Ishikawa (cell line): ENCODE results near the gene SSU72.
"Not testable (repeated sequence)": the region's sequence is repeated elsewhere in the genome, so short reads cannot be mapped to it uniquely, and the experiment has no call there.

Source experiments
- CEBPB ChIP-seq: IDR thresholded peaks from 2 replicates; pipeline ENCODE4 v1.6.1; 2012
- EGR1 ChIP-seq: IDR thresholded peaks from 2 replicates; pipeline ENCODE4 v1.6.1; 2012
- EP300 ChIP-seq: IDR thresholded peaks from 2 replicates; pipeline ENCODE4 v1.6.1; 2012; ENCODE audit warnings: borderline replicate concordance
- FOXM1 ChIP-seq: IDR thresholded peaks from 2 replicates; pipeline ENCODE4 v1.6.1; 2012; ENCODE audit warnings: low read depth, borderline replicate concordance
- MAX ChIP-seq: IDR thresholded peaks from 2 replicates; pipeline ENCODE4 v1.6.1; 2012
- NFIC ChIP-seq: IDR thresholded peaks from 2 replicates; pipeline ENCODE4 v1.6.1; 2012
- RAD21 ChIP-seq: IDR thresholded peaks from 2 replicates; pipeline ENCODE4 v1.6.1; 2012; ENCODE audit warnings: low read depth
- REST ChIP-seq: IDR thresholded peaks from 2 replicates; pipeline ENCODE4 v1.6.1; 2012; ENCODE audit warnings: low read depth, mild to moderate bottlenecking
- TAF1 ChIP-seq: IDR thresholded peaks from 2 replicates; pipeline ENCODE4 v1.6.1; 2012; ENCODE audit warnings: low read depth, mild to moderate bottlenecking
- TCF12 ChIP-seq: IDR thresholded peaks from 2 replicates; pipeline ENCODE4 v1.6.1; 2012; ENCODE audit warnings: low read depth
- TEAD4 ChIP-seq: IDR thresholded peaks from 2 replicates; pipeline ENCODE4 v1.6.1; 2012
- YY1 ChIP-seq: IDR thresholded peaks from 2 replicates; pipeline ENCODE4 v1.6.1; 2012; ENCODE audit warnings: low read depth
- ZBTB7A ChIP-seq: IDR thresholded peaks from 2 replicates; pipeline ENCODE4 v1.6.1; 2012; ENCODE audit warnings: low read depth

GRCh38 chr1:1504777-1505365 lies 69.8 kb downstream of the SSU72 start:
- not testable (repeated sequence) for TF ChIP-seq TEAD4, ZBTB7A, MAX, FOXM1, EGR1, REST, TAF1, EP300, YY1, CEBPB, NFIC
- TF ChIP-seq RAD21 = peak; percentile 65
- peak; percentile 16; the same call in 1 of the 2 replicates for TF ChIP-seq TCF12
